Fibroblast of lung (primary cell): Measurements from ENCODE around the gene MYNN.

Source experiments
- CTCF ChIP-seq, 2 donors: IDR thresholded peaks in 1 of 2; conservative IDR thresholded peaks in 1 of 2; 1 replicate in 1 of 2; 2 replicates in 1 of 2; pipeline ENCODE4 v1.5.1; 2011 to 2012; ENCODE audit warnings: low read length in 2 of 2, control low read depth in 1 of 2, inconsistent platforms in 1 of 2, low read depth in 1 of 2, mild to moderate bottlenecking in 1 of 2
- EZH2 ChIP-seq: IDR thresholded peaks from 2 replicates; pipeline ENCODE4 v1.5.1; 2012; ENCODE audit warnings: low read length, control low read depth, mild to moderate bottlenecking; ENCODE audit errors: missing control alignments

GRCh38 chr3:169780742-169781141 is 7.5 kb downstream of the MYNN start:
- TF ChIP-seq EZH2 (no peak), CTCF (conservative IDR thresholded peaks at IDR 0.05 in 1 of 2, IDR thresholded peaks at IDR 0.05 in 1 of 2; ENCODE audit: low read depth in 1 of 2, low read length in 2 of 2) (no peak)
